H9 (cell line): ENCODE measurements around the gene B9D2. TPM values are rescaled to one million over a fixed set of nuclear protein-coding genes. Genes with fewer than 3 reads are reported as not detected.

Source experiments
- DNase-seq: peaks from one replicate; pipeline ENCODE4 v3.0.0-alpha.2; 2017
- H2AFZ ChIP-seq: one replicate; pipeline ENCODE4 v1.6.1; 2013; ENCODE audit warnings: mild to moderate bottlenecking, low read length, control low read depth, moderate library complexity
- H2AK5ac ChIP-seq: 2 replicates; pipeline ENCODE4 v1.6.1; 2013; ENCODE audit warnings: low read length, control low read depth, mixed read lengths; ENCODE audit not compliant: insufficient read length
- H2BK120ac ChIP-seq: one replicate; pipeline ENCODE4 v1.6.1; 2013; ENCODE audit warnings: low read depth, mild to moderate bottlenecking, low read length, control low read depth, inconsistent platforms; ENCODE audit not compliant: poor library complexity, severe bottlenecking
- H2BK12ac ChIP-seq: 2 replicates; pipeline ENCODE4 v1.6.1; 2013; ENCODE audit warnings: low read length, control low read depth, mixed read lengths, low read depth; ENCODE audit not compliant: insufficient read length
- H2BK15ac ChIP-seq: 2 replicates; pipeline ENCODE4 v1.6.1; 2013; ENCODE audit warnings: low read depth, low read length, control low read depth
- H2BK20ac ChIP-seq: one replicate; pipeline ENCODE4 v1.6.1; 2013; ENCODE audit warnings: low read depth, mild to moderate bottlenecking, low read length, control low read depth, inconsistent platforms; ENCODE audit not compliant: poor library complexity, severe bottlenecking
- H2BK5ac ChIP-seq: 2 replicates; pipeline ENCODE4 v1.6.1; 2013; ENCODE audit warnings: low read length, control low read depth, mixed read lengths; ENCODE audit not compliant: insufficient read length
- H3K14ac ChIP-seq: 2 replicates; pipeline ENCODE4 v1.6.1; 2013; ENCODE audit warnings: low read length, control low read depth; ENCODE audit not compliant: insufficient read depth
- H3K18ac ChIP-seq: 2 replicates; pipeline ENCODE4 v1.6.1; 2013; ENCODE audit warnings: low read depth, mild to moderate bottlenecking, mixed read lengths, low read length, control low read depth; ENCODE audit not compliant: insufficient read length
- H3K23ac ChIP-seq: 2 replicates; pipeline ENCODE4 v1.6.1; 2013; ENCODE audit warnings: low read length, control low read depth, mixed read lengths, low read depth; ENCODE audit not compliant: insufficient read length
- H3K23me2 ChIP-seq: 2 replicates; pipeline ENCODE4 v1.6.1; 2013; ENCODE audit warnings: low read depth, mild to moderate bottlenecking, mixed read lengths, low read length, control low read depth; ENCODE audit not compliant: insufficient read length, poor library complexity, severe bottlenecking
- H3K27ac ChIP-seq: 2 replicates; pipeline ENCODE4 v1.5.1; 2013; ENCODE audit warnings: low read length, control low read depth, mixed read lengths, low read depth; ENCODE audit not compliant: insufficient read length
- H3K27me3 ChIP-seq: 2 replicates; pipeline ENCODE4 v1.6.1; 2013; ENCODE audit warnings: low read length, control low read depth, inconsistent platforms; ENCODE audit not compliant: insufficient read depth
- H3K4ac ChIP-seq: 2 replicates; pipeline ENCODE4 v1.6.1; 2013; ENCODE audit warnings: low read depth, mild to moderate bottlenecking, control low read depth, inconsistent platforms, low read length, moderate library complexity
- H3K4me1 ChIP-seq: 2 replicates; pipeline ENCODE4 v1.6.1; 2013; ENCODE audit warnings: low read length, control low read depth, inconsistent platforms; ENCODE audit not compliant: insufficient read depth
- H3K4me2 ChIP-seq: 2 replicates; pipeline ENCODE4 v1.6.1; 2013; ENCODE audit warnings: low read length, control low read depth, mixed read lengths; ENCODE audit not compliant: insufficient read length, insufficient read depth
- H3K56ac ChIP-seq: 2 replicates; pipeline ENCODE4 v1.6.1; 2013; ENCODE audit warnings: low read depth, mild to moderate bottlenecking, mixed read lengths, low read length, control low read depth; ENCODE audit not compliant: insufficient read length
- H3K79me1 ChIP-seq: 2 replicates; pipeline ENCODE4 v1.6.1; 2013; ENCODE audit warnings: low read depth, mild to moderate bottlenecking, moderate library complexity, low read length, control low read depth, inconsistent platforms; ENCODE audit not compliant: insufficient read depth, poor library complexity, severe bottlenecking
- H3K79me2 ChIP-seq: 2 replicates; pipeline ENCODE4 v1.6.1; 2013; ENCODE audit warnings: low read length, control low read depth, inconsistent platforms; ENCODE audit not compliant: insufficient read depth
- H3K9ac ChIP-seq: 2 replicates; pipeline ENCODE4 v1.6.1; 2013; ENCODE audit warnings: low read length, control low read depth, mixed read lengths; ENCODE audit not compliant: insufficient read length; ENCODE audit errors: extremely low read depth
- H3K9me3 ChIP-seq: one replicate; pipeline ENCODE4 v1.6.1; 2013; ENCODE audit warnings: low read depth, low read length, inconsistent platforms; ENCODE audit not compliant: control insufficient read depth
- H3T11ph ChIP-seq: one replicate; pipeline ENCODE4 v1.6.1; 2013; ENCODE audit warnings: mild to moderate bottlenecking, low read length, control low read depth, inconsistent platforms
- H4K20me1 ChIP-seq: one replicate; pipeline ENCODE4 v1.6.1; 2013; ENCODE audit not compliant: control insufficient read depth, insufficient read length, insufficient read depth
- H4K5ac ChIP-seq: 2 replicates; pipeline ENCODE4 v1.6.1; 2013; ENCODE audit warnings: low read depth, mild to moderate bottlenecking, mixed read lengths, low read length, control low read depth; ENCODE audit not compliant: insufficient read length
- H4K8ac ChIP-seq: replicated peaks from 2 replicates; pipeline ENCODE4 v1.6.1; 2013; ENCODE audit warnings: low read length, control low read depth, mixed read lengths, low read depth; ENCODE audit not compliant: insufficient read length
- H4K91ac ChIP-seq: 2 replicates; pipeline ENCODE4 v1.6.1; 2013; ENCODE audit warnings: low read depth, mild to moderate bottlenecking, moderate library complexity, mixed read lengths, low read length, control low read depth; ENCODE audit not compliant: insufficient read length
- H3K27ac Mint-ChIP-seq, 3 experiments: 2 replicates in 2 of 3; 3 replicates in 1 of 3; pipeline ENCODE4 v1.8.0; 2020 to 2021; ENCODE audit warnings: mixed read lengths in 3 of 3, mild to moderate bottlenecking in 1 of 3, moderate library complexity in 1 of 3
- H3K27me3 Mint-ChIP-seq: 2 replicates; pipeline ENCODE4 v1.8.0; 2021; ENCODE audit warnings: low read depth, mild to moderate bottlenecking, moderate library complexity, mixed read lengths
- H3K36me3 Mint-ChIP-seq, 3 experiments: 2 replicates in 2 of 3; 3 replicates in 1 of 3; pipeline ENCODE4 v1.8.0; 2020 to 2021; ENCODE audit warnings: low read depth in 3 of 3, mixed read lengths in 3 of 3; ENCODE audit not compliant: insufficient read depth in 1 of 3
- H3K4me1 Mint-ChIP-seq, 2 experiments: 2 replicates each; pipeline ENCODE4 v1.8.0; 2020; ENCODE audit warnings: mixed read lengths in 2 of 2
- H3K4me3 Mint-ChIP-seq, 2 experiments: 2 replicates in 1 of 2; 3 replicates in 1 of 2; pipeline ENCODE4 v1.8.0; 2020 to 2021; ENCODE audit warnings: mild to moderate bottlenecking in 2 of 2, mixed read lengths in 2 of 2, moderate library complexity in 1 of 2
- H3K9me3 Mint-ChIP-seq, 2 experiments: 2 replicates in 1 of 2; 3 replicates in 1 of 2; pipeline ENCODE4 v1.8.0; 2020; ENCODE audit warnings: mild to moderate bottlenecking in 2 of 2, mixed read lengths in 2 of 2, moderate library complexity in 1 of 2
- WGBS: extraction: QIAGEN DNeasy Blood & Tissue Kit; methylation state at CpG from one replicate; pipeline ENCODE4 v1.1.7; 2013; ENCODE audit warnings: missing lambda C conversion rate, low lambda C conversion rate, mixed read lengths; ENCODE audit not compliant: insufficient read length; ENCODE audit errors: extremely low coverage; 5-methylcytosine and 5-hydroxymethylcytosine counted together
- total RNA-seq: library from RNA; stranded (reverse); gene quantifications from 2 replicates; pipeline ENCODE4 v1.2.1, GENCODE V29; 2021
- TF ChIP-seq, protein P1 (sequence below): fragments of 200-600 bp; sonication (generic); conservative IDR thresholded peaks from 3 replicates; pipeline ENCODE4 v1.8.0; 2021; ENCODE audit warnings: antibody characterized with exemption, mild to moderate bottlenecking

B9D2 gene
- total RNA-seq, 1 experiment from 2014 or later = 4.8 TPM

DNA sequence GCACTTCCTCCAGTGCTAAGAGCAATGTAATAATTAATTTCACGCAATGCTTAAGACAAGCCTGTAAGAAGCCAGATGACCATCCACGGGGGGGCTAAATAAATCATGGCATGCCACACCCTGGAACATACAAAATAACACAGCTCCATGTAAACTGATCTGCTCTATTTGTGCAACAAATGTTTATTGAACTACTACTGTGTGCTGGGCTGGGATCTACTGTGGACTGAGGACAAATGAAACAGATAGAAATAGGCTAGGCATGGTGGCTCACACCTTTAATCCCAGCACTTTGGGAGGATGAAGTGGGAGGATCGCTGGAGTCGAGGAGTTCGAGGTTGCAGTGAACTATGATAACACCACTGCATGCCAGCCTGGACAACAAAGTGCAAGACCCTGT is 31.5 kb downstream of the B9D2 start:
- Histone ChIP-seq H3K4ac (no peak overlapping the region), H2BK15ac (no peak overlapping the region), H3K4me2 (no peak overlapping the region), H2BK20ac (no peak overlapping the region), H3K27ac (no peak overlapping the region), H4K20me1 (peaks cover 3% of the 10 kb centered on the region), H3T11ph (no peak overlapping the region), H2AK5ac (no peak overlapping the region), H3K14ac (no peak overlapping the region), H3K4me1 (no peaks in the 10 kb centered on the region; the same call in 1 of the 2 replicates), H3K9me3 (no peaks in the 10 kb centered on the region), H4K8ac (no peak overlapping the region), H3K18ac (no peak overlapping the region), H3K9ac (no peak overlapping the region), H4K91ac (no peak overlapping the region), H3K23ac (no peak overlapping the region), H2BK5ac (no peak overlapping the region), H3K56ac (no peak overlapping the region), H3K79me1 (no peaks in the 10 kb centered on the region), H2AFZ (no peak overlapping the region), H4K5ac (no peak overlapping the region), H2BK120ac (no peak overlapping the region), H3K23me2 (no peaks in the 10 kb centered on the region), H3K27me3 (no peaks in the 10 kb centered on the region), H3K79me2 (no peaks in the 10 kb centered on the region), H2BK12ac (no peak overlapping the region)
- no peaks in the 10 kb centered on the region for H3K27me3 Mint-ChIP-seq
- no peaks in the 10 kb centered on the region for H3K9me3 Mint-ChIP-seq
- WGBS = no CpG with 5 or more reads among the region's 5 CpGs
- H3K36me3 Mint-ChIP-seq = peaks cover 0 to 33% (median 0%) of the 10 kb centered on the region in 3 experiments; a peak in 2 of 7 replicates
- peaks cover 6 to 26% of the 10 kb centered on the region in 2 experiments for H3K4me1 Mint-ChIP-seq
- DNase-seq = no peak
- TF ChIP-seq, protein P1, sequence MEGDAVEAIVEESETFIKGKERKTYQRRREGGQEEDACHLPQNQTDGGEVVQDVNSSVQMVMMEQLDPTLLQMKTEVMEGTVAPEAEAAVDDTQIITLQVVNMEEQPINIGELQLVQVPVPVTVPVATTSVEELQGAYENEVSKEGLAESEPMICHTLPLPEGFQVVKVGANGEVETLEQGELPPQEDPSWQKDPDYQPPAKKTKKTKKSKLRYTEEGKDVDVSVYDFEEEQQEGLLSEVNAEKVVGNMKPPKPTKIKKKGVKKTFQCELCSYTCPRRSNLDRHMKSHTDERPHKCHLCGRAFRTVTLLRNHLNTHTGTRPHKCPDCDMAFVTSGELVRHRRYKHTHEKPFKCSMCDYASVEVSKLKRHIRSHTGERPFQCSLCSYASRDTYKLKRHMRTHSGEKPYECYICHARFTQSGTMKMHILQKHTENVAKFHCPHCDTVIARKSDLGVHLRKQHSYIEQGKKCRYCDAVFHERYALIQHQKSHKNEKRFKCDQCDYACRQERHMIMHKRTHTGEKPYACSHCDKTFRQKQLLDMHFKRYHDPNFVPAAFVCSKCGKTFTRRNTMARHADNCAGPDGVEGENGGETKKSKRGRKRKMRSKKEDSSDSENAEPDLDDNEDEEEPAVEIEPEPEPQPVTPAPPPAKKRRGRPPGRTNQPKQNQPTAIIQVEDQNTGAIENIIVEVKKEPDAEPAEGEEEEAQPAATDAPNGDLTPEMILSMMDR = no peak
- no peak overlapping the region for H3K27ac Mint-ChIP-seq
- H3K4me3 Mint-ChIP-seq = no peak overlapping the region
